ENCODE data around the gene RPL5. TPM values are rescaled to one million over a fixed set of nuclear protein-coding genes. Genes with fewer than 3 reads are reported as not detected.

The RPL5 gene
- total RNA-seq, 1 experiment from 2014 or later = 1,480 TPM

GRCh38 chr1:92831368-92831761 is 475 bp upstream of the RPL5 start:
- peak overlapping the region; percentile 28 for H2AFZ ChIP-seq (ENCODE audit: low read depth, low read length, poor library complexity, severe bottlenecking)
- peak overlapping the region in 1 of 2 experiments; percentile 80; a peak in 3 of 4 replicates for H3K4me3 ChIP-seq (replicated peaks in 1 of 2; ENCODE audit: low read depth in 1 of 2, low read length in 2 of 2)
- DNase-seq (ENCODE audit: low read depth, low spot score) (no peak), ATAC-seq (peak; percentile 18)
- peaks cover 5 to 20% of the 10 kb centered on the region in 2 experiments; a peak in 3 of 4 replicates for H3K4me1 ChIP-seq (ENCODE audit: control insufficient read depth in 1 of 2, insufficient read depth in 2 of 2, low read length in 2 of 2)
- intact Hi-C loops (cut with micrococcal nuclease) = no loop called here
- no peak for TF ChIP-seq SIN3A (IDR thresholded peaks at IDR 0.05; ENCODE audit: low read depth)
- TF ChIP-seq CEBPB (IDR thresholded peaks at IDR 0.05; ENCODE audit: low read depth) = no peak
- TF ChIP-seq RAD21 (IDR thresholded peaks at IDR 0.05; ENCODE audit: low read depth) = no peak
- TF ChIP-seq EZH2phosphoT487 (IDR thresholded peaks at IDR 0.05; ENCODE audit: borderline replicate concordance) = no peak
- TF ChIP-seq TCF7L2 (IDR thresholded peaks at IDR 0.05; ENCODE audit: borderline replicate concordance, extremely low read depth, insufficient read depth, insufficient read length) = no peak
- no peak for TF ChIP-seq EZH2 (IDR thresholded peaks at IDR 0.05)
- H3K79me2 ChIP-seq (ENCODE audit: insufficient read depth, low read length) = peaks cover 45% of the 10 kb centered on the region
- BruUV-seq (replicated peaks) = TSS peak; percentile 98
- RAD21 ChIA-PET (ENCODE audit: low non-redundant PET in 1 of 2, low total read pairs in 2 of 2, uncharacterized antibody in 2 of 2, unreplicated experiment in 2 of 2) = interaction anchor here in 1 of 2 experiments (0.9 kb wide), 1 partner anchor 82 kb away, joined by 3 read pairs; no protein-coding TSS in a partner anchor
- H3K27ac ChIP-seq (ENCODE audit: low read depth, low read length) = no peak overlapping the region
- no peaks in the 10 kb centered on the region for H3K9me3 ChIP-seq (ENCODE audit: control insufficient read depth in 1 of 2, insufficient read depth in 1 of 2, low read depth in 1 of 2, low read length in 2 of 2)
- H3K27me3 ChIP-seq (ENCODE audit: insufficient read depth, low read length) = no peaks in the 10 kb centered on the region
- H3K9me2 ChIP-seq (ENCODE audit: insufficient read depth) = no peaks in the 10 kb centered on the region
- H3K36me3 ChIP-seq (ENCODE audit: control insufficient read depth in 1 of 2, insufficient read depth in 2 of 2, low read length in 2 of 2) = peaks cover 31 to 39% of the 10 kb centered on the region in 2 experiments
- H4K20me1 ChIP-seq (ENCODE audit: insufficient read depth) = peaks cover 35% of the 10 kb centered on the region
- POLR2A ChIA-PET = interaction anchor here (0.7 to 1.7 kb wide), 11 partner anchors 9 to 1761 kb away, joined by 3 to 11 read pairs (median 4); partner anchors contain the start of gene EVI5
- H3K9ac ChIP-seq (ENCODE audit: low read length) = peak overlapping the region; percentile 30
- H3K4me2 ChIP-seq (ENCODE audit: low read length) = peak overlapping the region; percentile 78
- CTCF ChIA-PET = interaction anchor here (0.9 to 2.5 kb wide), 5 partner anchors 10 to 521 kb away, joined by 3 to 18 read pairs (median 4); no protein-coding TSS in a partner anchor

GRCh38 chr1:92832537-92833114 is 786 bp downstream of the RPL5 start:
- no TSS peak for BruUV-seq (replicated peaks)
- CTCF ChIA-PET = interaction anchor here (0.7 to 2.5 kb wide), 4 partner anchors 10 to 84 kb away, joined by 3 to 18 read pairs (median 4); no protein-coding TSS in a partner anchor
- RAD21 ChIA-PET (ENCODE audit: low non-redundant PET in 1 of 2, low total read pairs in 2 of 2, uncharacterized antibody in 2 of 2, unreplicated experiment in 2 of 2) = interaction anchor here in 1 of 2 experiments (0.9 kb wide), 1 partner anchor 84 kb away, joined by 3 read pairs; no protein-coding TSS in a partner anchor
- POLR2A ChIA-PET = interaction anchor here (1.2 to 1.7 kb wide), 5 partner anchors 13 to 522 kb away, joined by 4 to 11 read pairs (median 9); no protein-coding TSS in a partner anchor
- peak overlapping the region; percentile 80 to 99 for H3K4me3 ChIP-seq (replicated peaks in 1 of 2; ENCODE audit: low read depth in 1 of 2, low read length in 2 of 2)
- H3K79me2 ChIP-seq (ENCODE audit: insufficient read depth, low read length) = peaks cover 58% of the 10 kb centered on the region
- peaks cover 42 to 52% of the 10 kb centered on the region in 2 experiments for H3K36me3 ChIP-seq (ENCODE audit: control insufficient read depth in 1 of 2, insufficient read depth in 2 of 2, low read length in 2 of 2)
- H3K9me2 ChIP-seq (ENCODE audit: insufficient read depth) = no peaks in the 10 kb centered on the region
- TF ChIP-seq SRF (IDR thresholded peaks at IDR 0.05; ENCODE audit: low read depth) (no peak), JUND (IDR thresholded peaks at IDR 0.05) (no peak), CBX3 (IDR thresholded peaks at IDR 0.05; ENCODE audit: low read depth) (no peak)
- H3K27ac ChIP-seq (ENCODE audit: low read depth, low read length) = peak overlapping the region; percentile 87
- no peaks in the 10 kb centered on the region for H3K9me3 ChIP-seq (ENCODE audit: control insufficient read depth in 1 of 2, insufficient read depth in 1 of 2, low read depth in 1 of 2, low read length in 2 of 2)
- peaks cover 2 to 16% of the 10 kb centered on the region in 2 experiments; a peak in 3 of 4 replicates for H3K4me1 ChIP-seq (ENCODE audit: control insufficient read depth in 1 of 2, insufficient read depth in 2 of 2, low read length in 2 of 2)
- H4K20me1 ChIP-seq (ENCODE audit: insufficient read depth) = peaks cover 47% of the 10 kb centered on the region
- H3K4me2 ChIP-seq (ENCODE audit: low read length) = peak overlapping the region; percentile 78
- intact Hi-C loops (cut with micrococcal nuclease) = no loop called here
- no peak overlapping the region for H2AFZ ChIP-seq (ENCODE audit: low read depth, low read length, poor library complexity, severe bottlenecking)
- peak; percentile 4; the same call in 1 of the 2 replicates for ATAC-seq
- DNase-seq (ENCODE audit: low read depth, low spot score) = no peak
- peak overlapping the region; percentile 94 for H3K9ac ChIP-seq (ENCODE audit: low read length)
- no peaks in the 10 kb centered on the region for H3K27me3 ChIP-seq (ENCODE audit: insufficient read depth, low read length)

Measured in HCT116 (cell line).